ENCODE results near the gene CARD19.

DNA sequence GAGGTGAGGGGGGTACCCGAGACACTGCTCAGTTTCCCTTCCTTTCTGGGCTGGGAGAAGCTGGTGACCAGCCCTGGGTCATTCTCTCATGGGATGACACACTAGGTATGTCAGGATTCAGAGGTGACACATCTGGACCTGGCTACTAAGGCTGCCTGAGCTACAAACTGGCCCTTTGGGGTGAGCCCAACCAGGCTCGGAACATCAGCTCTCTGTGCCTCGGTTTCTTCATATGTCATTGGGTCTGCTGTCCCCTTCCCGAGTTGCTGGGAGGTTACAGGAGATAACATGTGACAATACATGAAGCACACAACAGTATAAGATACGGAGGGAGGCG lies 11.8 kb downstream of the CARD19 start:
- TF ChIP-seq, protein P1, sequence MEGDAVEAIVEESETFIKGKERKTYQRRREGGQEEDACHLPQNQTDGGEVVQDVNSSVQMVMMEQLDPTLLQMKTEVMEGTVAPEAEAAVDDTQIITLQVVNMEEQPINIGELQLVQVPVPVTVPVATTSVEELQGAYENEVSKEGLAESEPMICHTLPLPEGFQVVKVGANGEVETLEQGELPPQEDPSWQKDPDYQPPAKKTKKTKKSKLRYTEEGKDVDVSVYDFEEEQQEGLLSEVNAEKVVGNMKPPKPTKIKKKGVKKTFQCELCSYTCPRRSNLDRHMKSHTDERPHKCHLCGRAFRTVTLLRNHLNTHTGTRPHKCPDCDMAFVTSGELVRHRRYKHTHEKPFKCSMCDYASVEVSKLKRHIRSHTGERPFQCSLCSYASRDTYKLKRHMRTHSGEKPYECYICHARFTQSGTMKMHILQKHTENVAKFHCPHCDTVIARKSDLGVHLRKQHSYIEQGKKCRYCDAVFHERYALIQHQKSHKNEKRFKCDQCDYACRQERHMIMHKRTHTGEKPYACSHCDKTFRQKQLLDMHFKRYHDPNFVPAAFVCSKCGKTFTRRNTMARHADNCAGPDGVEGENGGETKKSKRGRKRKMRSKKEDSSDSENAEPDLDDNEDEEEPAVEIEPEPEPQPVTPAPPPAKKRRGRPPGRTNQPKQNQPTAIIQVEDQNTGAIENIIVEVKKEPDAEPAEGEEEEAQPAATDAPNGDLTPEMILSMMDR (conservative IDR thresholded peaks at IDR 0.05): no peak
- no peak for TF ChIP-seq ZFX (IDR thresholded peaks at IDR 0.05)

Data from C4-2B (cell line).